Subcutaneous abdominal adipose tissue (tissue), 5 donors: ENCODE data around the gene CEACAM18.

Experiments
- H3K27ac ChIP-seq: one replicate; pipeline ENCODE4 v1.7.0; 2013; ENCODE audit warnings: low read depth, mild to moderate bottlenecking, inconsistent platforms, low read length, moderate library complexity
- H3K27me3 ChIP-seq, 5 donors: one replicate each; pipeline ENCODE4 v1.7.0; 2013; ENCODE audit warnings: low read length in 5 of 5, inconsistent platforms in 1 of 5; ENCODE audit not compliant: control insufficient read depth in 5 of 5, insufficient read depth in 4 of 5
- H3K36me3 ChIP-seq, 5 donors: one replicate each; pipeline ENCODE4 v1.7.0; 2013; ENCODE audit warnings: low read length in 5 of 5; ENCODE audit not compliant: control insufficient read depth in 5 of 5, insufficient read depth in 5 of 5
- H3K4me1 ChIP-seq, 5 donors: one replicate each; pipeline ENCODE4 v1.7.0; 2013; ENCODE audit warnings: low read length in 5 of 5, mild to moderate bottlenecking in 3 of 5, moderate library complexity in 1 of 5; ENCODE audit not compliant: control insufficient read depth in 5 of 5, insufficient read depth in 5 of 5
- H3K4me3 ChIP-seq, 5 donors: one replicate each; pipeline ENCODE4 v1.7.0; 2013; ENCODE audit warnings: low read length in 5 of 5, low read depth in 1 of 5
- H3K9ac ChIP-seq, 5 donors: one replicate each; pipeline ENCODE4 v1.7.0; 2013; ENCODE audit warnings: low read length in 5 of 5, mild to moderate bottlenecking in 4 of 5, moderate library complexity in 3 of 5
- H3K9me3 ChIP-seq, 5 donors: one replicate each; pipeline ENCODE4 v1.7.0; 2013; ENCODE audit warnings: low read length in 5 of 5; ENCODE audit not compliant: control insufficient read depth in 5 of 5
- donor health status: healthy.
- donor health status: healthy.
- donor health status: healthy.
- donor health status: healthy.
- donor health status: healthy.

CEACAM18 gene

GRCh38 chr19:51507192-51507591 is 28.9 kb downstream of the CEACAM18 start:
- Histone ChIP-seq H3K4me1 (peaks cover 0 to 5% (median under 1%) of the 10 kb centered on the region in 5 donors), H3K27me3 (peaks cover 0 to 10% (median 5%) of the 10 kb centered on the region in 5 donors), H3K27ac (no peak overlapping the region)

GRCh38 chr19:51507640-51508058 is 29.3 kb downstream of the CEACAM18 start:
- H3K4me1 ChIP-seq, result peaks cover 0 to 1% (median 0%) of the 10 kb centered on the region in 5 donors
- peaks cover 0 to 8% (median 5%) of the 10 kb centered on the region in 5 donors for H3K9me3 ChIP-seq
- no peak overlapping the region for H3K27ac ChIP-seq

More at GRCh38 chr19:51507192-51507591, 28.9 kb downstream of the CEACAM18 start:
- peaks cover 0 to 8% (median 5%) of the 10 kb centered on the region in 5 donors for H3K9me3 ChIP-seq
- no peak overlapping the region for H3K9ac ChIP-seq
- no peaks in the 10 kb centered on the region for H3K36me3 ChIP-seq
- no peak overlapping the region for H3K4me3 ChIP-seq

GRCh38 chr19:51508059-51508733 is 29.9 kb downstream of the CEACAM18 start:
- H3K4me3 ChIP-seq, result no peak overlapping the region
- no peak overlapping the region for H3K27ac ChIP-seq
- H3K9ac ChIP-seq, result no peak overlapping the region
- peaks cover 0 to 10% (median 5%) of the 10 kb centered on the region in 5 donors for H3K27me3 ChIP-seq
- peaks cover 0 to 1% (median 0%) of the 10 kb centered on the region in 5 donors for H3K4me1 ChIP-seq
- H3K36me3 ChIP-seq, result no peaks in the 10 kb centered on the region
- H3K9me3 ChIP-seq, result peaks cover 0 to 8% (median 5%) of the 10 kb centered on the region in 5 donors

More at GRCh38 chr19:51507640-51508058, 29.3 kb downstream of the CEACAM18 start:
- Histone ChIP-seq H3K4me3 (no peak overlapping the region), H3K9ac (no peak overlapping the region), H3K36me3 (no peaks in the 10 kb centered on the region), H3K27me3 (peaks cover 0 to 10% (median 5%) of the 10 kb centered on the region in 5 donors)

- Histone ChIP-seq H3K9me3 (peaks cover 0 to 3% (median 0%) of the 10 kb centered on the region in 5 donors), H3K9ac (no peak overlapping the region), H3K4me1 (peaks cover 0 to 1% (median 0%) of the 10 kb centered on the region in 5 donors), H3K4me3 (no peak overlapping the region), H3K27me3 (peaks cover 0 to 10% (median 5%) of the 10 kb centered on the region in 5 donors), H3K27ac (no peak overlapping the region), H3K36me3 (no peaks in the 10 kb centered on the region)
Observed at GRCh38 chr19:51509823-51510660, 31.7 kb downstream of the CEACAM18 start.

- H3K27me3 ChIP-seq, result peaks cover 0 to 10% (median 5%) of the 10 kb centered on the region in 5 donors
- H3K4me1 ChIP-seq, result peaks cover 0 to 1% (median 0%) of the 10 kb centered on the region in 5 donors
- H3K9me3 ChIP-seq, result no peaks in the 10 kb centered on the region
- no peak overlapping the region for H3K4me3 ChIP-seq
- no peak overlapping the region for H3K9ac ChIP-seq
- H3K27ac ChIP-seq, result no peak overlapping the region
- no peaks in the 10 kb centered on the region for H3K36me3 ChIP-seq
Observed at GRCh38 chr19:51511353-51511752, 33.0 kb downstream of the CEACAM18 start.

- H3K4me3 ChIP-seq, result no peak overlapping the region
- H3K27ac ChIP-seq, result no peak overlapping the region
- peaks cover 0 to 2% (median 0%) of the 10 kb centered on the region in 5 donors for H3K9me3 ChIP-seq
- peaks cover 0 to 9% (median 2%) of the 10 kb centered on the region in 5 donors for H3K27me3 ChIP-seq
- H3K9ac ChIP-seq, result no peak overlapping the region
- no peaks in the 10 kb centered on the region for H3K4me1 ChIP-seq
- no peaks in the 10 kb centered on the region for H3K36me3 ChIP-seq
Observed at GRCh38 chr19:51513968-51514367, 35.6 kb downstream of the CEACAM18 start.

- H3K9ac ChIP-seq, result no peak overlapping the region
Observed at GRCh38 chr19:51514866-51515481, 36.6 kb downstream of the CEACAM18 start.

GRCh38 chr19:51520728-51521127 is 42.4 kb downstream of the CEACAM18 start:
- no peak overlapping the region for H3K4me3 ChIP-seq
- H3K4me1 ChIP-seq, result no peaks in the 10 kb centered on the region
- no peaks in the 10 kb centered on the region for H3K36me3 ChIP-seq
- peaks cover 0 to 13% (median 4%) of the 10 kb centered on the region in 5 donors for H3K9me3 ChIP-seq
- H3K27me3 ChIP-seq, result peaks cover 8 to 20% (median 10%) of the 10 kb centered on the region in 5 donors
- no peak overlapping the region for H3K9ac ChIP-seq
- no peak overlapping the region for H3K27ac ChIP-seq

More at GRCh38 chr19:51514866-51515481, 36.6 kb downstream of the CEACAM18 start:
- Histone ChIP-seq H3K4me3 (no peak overlapping the region), H3K36me3 (no peaks in the 10 kb centered on the region), H3K27me3 (peaks cover 0 to 11% (median 0%) of the 10 kb centered on the region in 5 donors), H3K27ac (no peak overlapping the region), H3K4me1 (no peaks in the 10 kb centered on the region), H3K9me3 (peaks cover 0 to 2% (median 0%) of the 10 kb centered on the region in 5 donors)

GRCh38 chr19:51521357-51521756 is 43.0 kb downstream of the CEACAM18 start:
- Histone ChIP-seq H3K27ac (no peak overlapping the region), H3K4me3 (no peak overlapping the region), H3K4me1 (no peaks in the 10 kb centered on the region), H3K36me3 (no peaks in the 10 kb centered on the region), H3K9ac (no peak overlapping the region), H3K27me3 (peaks cover 8 to 22% (median 10%) of the 10 kb centered on the region in 5 donors), H3K9me3 (peaks cover 0 to 13% (median 4%) of the 10 kb centered on the region in 5 donors)
